ENCODE measurements around the gene PAIP2B. TPM values are rescaled to one million over a fixed set of nuclear protein-coding genes. Genes with fewer than 3 reads are reported as not detected.

PAIP2B gene
- 0.25 to 0.35 TPM (median 0.27 TPM) in 5 replicates for total RNA-seq (2022; extraction: Qiagen RNA extraction)

GRCh38 chr2:71226965-71227560 lies at the start of gene PAIP2B:
Gene PAIP2B, minus strand, starts transcription at chr2:71227103. Its CDS starts 24,514 bp downstream, at chr2:71202589.

Other genes with a start within 250 kb of the PAIP2B start
- 0.05 to 0.11 TPM in 2 of 5 replicates, not detected in the others for gene ANKRD53, start 248.5 kb downstream of the PAIP2B start, total RNA-seq (2022; extraction: Qiagen RNA extraction)
- gene TEX261, start 232.2 kb downstream of the PAIP2B start, total RNA-seq (2022; extraction: Qiagen RNA extraction) = 74.9 to 85.9 TPM (median 81.9 TPM) in 5 replicates
- 60.4 to 86.3 TPM (median 80.6 TPM) in 5 replicates for gene NAGK, start 158.5 kb downstream of the PAIP2B start, total RNA-seq (2022; extraction: Qiagen RNA extraction)
- gene MCEE, start 96.9 kb downstream of the PAIP2B start, total RNA-seq (2022; extraction: Qiagen RNA extraction) = 10.8 to 12.2 TPM (median 12.1 TPM) in 5 replicates
- gene MPHOSPH10, start 96.5 kb downstream of the PAIP2B start, total RNA-seq (2022; extraction: Qiagen RNA extraction) = 36.9 to 51.5 TPM (median 38.8 TPM) in 5 replicates
- gene ZNF638, start 104.7 kb upstream of the PAIP2B start, total RNA-seq (2022; extraction: Qiagen RNA extraction) = 62.0 to 92.1 TPM (median 64.2 TPM) in 5 replicates
- 0.50 to 1.2 TPM (median 0.67 TPM) in 5 replicates for gene DYSF, start 226.5 kb upstream of the PAIP2B start, total RNA-seq (2022; extraction: Qiagen RNA extraction)